ENCODE results near the gene SMYD3.
"Not testable (repeated sequence)": the region's sequence is repeated elsewhere in the genome, so short reads cannot be mapped to it uniquely, and the experiment has no call there.

The SMYD3 gene

DNA sequence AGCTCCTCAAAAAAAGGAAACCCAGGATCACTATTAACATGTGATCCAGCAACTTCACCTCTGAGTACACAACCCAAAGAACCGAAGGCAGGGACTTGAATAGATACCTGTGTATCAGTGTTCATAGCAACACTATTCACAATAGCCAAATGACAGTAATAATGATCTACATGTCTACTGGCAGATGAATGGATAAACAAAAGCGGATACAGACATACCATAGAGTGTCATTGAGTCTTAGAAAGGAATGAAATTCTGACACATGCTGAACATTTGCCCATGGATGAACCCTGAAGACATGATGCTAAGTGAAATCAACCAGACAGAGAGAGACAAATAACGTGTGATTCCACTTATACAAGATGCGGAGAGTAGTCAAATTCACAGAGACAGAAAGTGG is 788.1 kb downstream of the SMYD3 start:
- no peak for DNase-seq

DNA sequence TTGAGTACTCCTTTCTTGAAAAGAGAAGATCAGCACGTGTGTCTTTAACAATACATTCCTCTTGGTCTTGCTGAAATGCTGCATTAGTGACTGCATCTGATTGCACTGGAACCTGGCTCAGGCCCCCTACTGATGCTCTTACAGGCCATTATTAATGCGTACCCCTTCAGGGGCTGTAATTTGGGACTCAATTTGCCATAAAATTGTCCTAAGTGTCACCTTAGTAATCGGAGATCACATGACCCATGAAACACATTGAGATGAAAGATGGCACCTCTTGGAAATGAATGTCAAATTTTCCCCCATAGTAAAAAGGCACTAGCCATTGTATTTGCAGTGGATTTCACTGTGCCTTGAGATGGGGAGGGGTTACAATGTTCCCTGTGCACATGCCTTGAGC is 789.0 kb downstream of the SMYD3 start:
- no peak for DNase-seq

GRCh38 chr1:245717611-245718010 is 789.5 kb downstream of the SMYD3 start:
- no peak for DNase-seq

DNA sequence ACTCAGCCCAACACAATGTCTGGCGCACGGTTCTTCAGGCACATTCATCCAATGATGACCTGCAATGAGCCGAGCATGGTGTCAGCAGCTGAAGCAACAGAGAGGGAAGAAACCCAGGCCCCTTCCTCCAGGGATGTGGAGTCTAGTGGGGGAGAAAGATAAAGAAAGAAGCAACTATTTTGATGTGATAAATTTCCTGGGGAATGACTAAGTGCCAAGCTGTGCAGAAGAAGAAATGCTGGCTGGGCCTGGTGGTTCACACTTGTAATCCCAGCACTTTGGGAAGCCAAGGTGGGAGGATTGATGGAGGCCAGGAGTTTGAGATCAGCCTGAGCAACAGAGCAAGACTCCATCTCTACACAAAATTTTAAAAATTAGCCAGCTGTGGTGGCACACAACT is 790.5 kb downstream of the SMYD3 start:
- DNase-seq, result no peak

DNA sequence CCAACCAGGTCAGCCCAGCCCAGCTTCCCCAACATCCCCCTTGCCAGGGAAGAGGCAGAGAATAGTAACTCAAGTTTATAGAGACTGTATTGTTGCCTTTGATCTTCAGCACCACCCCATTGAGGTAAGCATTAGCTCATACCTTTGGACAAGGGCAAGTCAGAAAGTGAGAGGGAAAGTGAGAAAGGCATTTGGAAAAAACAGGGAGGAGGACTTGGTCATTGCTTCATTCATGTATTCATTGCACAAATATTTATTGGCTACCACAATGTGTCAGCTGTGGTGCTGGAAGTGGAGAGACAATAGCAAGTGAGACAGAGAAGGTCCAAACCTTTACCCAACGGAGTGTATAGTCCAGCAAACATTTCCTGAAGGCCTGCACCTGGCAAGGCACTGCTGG is 791.1 kb downstream of the SMYD3 start:
- no peak for DNase-seq

DNA sequence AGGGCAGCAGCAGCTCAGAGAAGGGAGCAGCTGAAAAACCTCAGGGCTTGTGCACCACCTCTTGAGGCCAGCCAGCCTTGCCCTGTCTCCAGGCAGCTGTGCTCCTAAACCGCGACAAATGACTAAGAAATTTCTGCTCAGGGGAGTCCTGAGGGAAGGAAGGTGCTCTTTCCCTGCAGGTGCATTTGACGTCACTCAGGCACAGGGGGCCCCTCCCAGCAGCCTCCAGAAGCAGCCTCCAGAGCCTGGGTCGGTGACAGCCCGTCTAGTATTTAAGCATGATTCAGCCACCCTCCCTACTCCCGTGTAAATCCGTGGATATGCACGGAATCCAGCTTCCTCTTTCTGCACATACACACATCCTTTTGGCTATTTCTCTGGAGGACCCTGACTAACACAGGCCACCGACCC is 791.8 kb downstream of the SMYD3 start:
- DNase-seq, result no peak

DNA sequence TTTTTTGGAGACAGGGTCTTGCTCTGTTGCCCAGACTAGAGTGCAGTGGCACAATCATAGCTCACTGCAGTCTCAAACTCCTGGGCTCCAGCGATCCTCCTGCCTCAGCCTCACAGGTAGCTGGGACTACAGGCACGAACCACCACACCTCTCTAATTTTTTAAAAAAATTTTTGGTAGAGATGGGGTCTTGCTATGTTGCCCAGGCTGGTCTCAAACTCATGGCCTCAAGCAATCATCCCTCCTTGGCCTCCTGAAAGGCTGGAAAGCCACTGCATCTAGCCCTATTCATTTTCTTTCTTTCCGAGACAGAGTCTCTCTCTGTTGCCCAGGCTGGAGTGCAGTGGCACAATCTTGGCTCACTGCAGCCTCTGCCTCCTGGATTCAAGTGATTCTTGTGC is 793.1 kb downstream of the SMYD3 start:
- not testable (repeated sequence) for DNase-seq

DNA sequence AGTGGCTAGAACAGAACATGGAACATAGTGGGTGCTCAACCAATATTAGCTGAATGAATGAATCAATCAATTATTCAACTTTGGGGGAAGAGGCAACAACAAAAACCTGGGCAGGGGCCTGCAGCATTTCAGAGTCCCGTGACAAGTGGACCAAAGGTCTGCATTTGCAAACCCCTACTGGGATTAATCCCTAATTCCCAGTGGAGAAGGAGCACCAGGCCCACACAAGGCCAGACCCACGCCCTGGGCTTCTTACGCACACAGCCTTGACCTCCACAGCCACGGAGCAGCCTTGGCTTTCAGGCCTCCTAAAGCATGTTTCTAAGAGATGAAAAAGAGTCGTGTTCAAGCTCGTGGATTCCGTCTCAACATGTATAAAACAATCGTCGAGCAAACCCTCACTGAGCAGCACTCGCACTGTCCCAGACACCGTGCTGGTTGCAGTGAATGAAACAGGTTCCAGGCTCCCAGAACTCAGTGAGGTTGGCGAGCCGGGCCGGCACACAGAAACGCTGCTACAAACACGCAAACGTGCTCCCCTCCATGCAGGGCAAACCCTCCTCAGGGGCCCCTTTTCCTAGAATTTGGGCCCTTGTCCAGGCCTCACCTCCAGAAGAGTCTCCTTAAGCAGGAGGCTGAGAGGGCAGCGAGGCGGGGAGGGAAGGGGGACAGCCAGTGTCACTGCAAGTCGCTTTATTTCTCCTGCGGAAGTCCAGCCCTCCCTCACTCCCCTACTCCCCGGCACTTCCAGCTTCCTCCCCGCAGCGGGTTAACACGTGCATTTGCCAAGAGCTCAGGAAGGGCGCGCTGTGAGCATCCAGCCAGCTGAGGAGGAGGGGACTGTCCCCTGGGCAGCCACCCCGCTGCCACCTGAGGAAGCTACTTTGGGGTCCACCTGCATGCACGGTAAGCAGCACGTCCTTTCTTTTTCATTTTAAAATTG is 795.8 kb downstream of the SMYD3 start:
- DNase-seq, result no peak

- DNase-seq, result no peak
Measured at GRCh38 chr1:245707941-245708340, 799.1 kb downstream of the SMYD3 start.

GRCh38 chr1:245704765-245705164 is 802.3 kb downstream of the SMYD3 start:
- DNase-seq, result no peak

- no peak for DNase-seq
Measured at GRCh38 chr1:245704341-245704740, 802.7 kb downstream of the SMYD3 start.

GRCh38 chr1:245702346-245702745 is 804.7 kb downstream of the SMYD3 start:
- no peak for DNase-seq

GRCh38 chr1:245701631-245702030 is 805.4 kb downstream of the SMYD3 start:
- DNase-seq, result no peak

- DNase-seq, result no peak
Measured at GRCh38 chr1:245700631-245701030, 806.4 kb downstream of the SMYD3 start.
